ENCODE data around the gene WDR70. TPM values are rescaled to one million over a fixed set of nuclear protein-coding genes. Genes with fewer than 3 reads are reported as not detected.

The WDR70 gene
- total and polyA plus RNA-seq, 2 of the 8 experiments (the other 6 are each of a cell fraction or from before 2014, with no cell fraction given), result 10.6 to 37.4 TPM

GRCh38 chr5:37792975-37793631 lies 414.0 kb downstream of the WDR70 start:
- Histone ChIP-seq H4K8ac (ENCODE audit: extremely low read depth, insufficient read depth, low read length) (no peak overlapping the region), H2BK20ac (ENCODE audit: low read length) (no peak overlapping the region), H2AFZ (ENCODE audit: low read length) (no peak overlapping the region), H2BK15ac (ENCODE audit: low read length) (no peak overlapping the region), H2BK5ac (ENCODE audit: low read depth, low read length) (no peak overlapping the region), H3K79me2 (ENCODE audit: control insufficient read depth in 1 of 2, insufficient read depth in 2 of 2, low read length in 2 of 2) (no peaks in the 10 kb centered on the region), H3K4ac (replicated peaks; ENCODE audit: insufficient read length, low read depth, low read length) (no peak overlapping the region), H3K27ac (ENCODE audit: low read depth, low read length) (no peak overlapping the region), H3K79me1 (ENCODE audit: low read depth, low read length) (no peaks in the 10 kb centered on the region), H3K56ac (replicated peaks; ENCODE audit: insufficient read length, low read depth, low read length) (no peak overlapping the region), H4K5ac (ENCODE audit: insufficient read length, low read depth, low read length) (no peak overlapping the region), H2BK12ac (ENCODE audit: low read depth, low read length) (no peak overlapping the region), H3K14ac (ENCODE audit: insufficient read length) (no peak overlapping the region), H3K23me2 (ENCODE audit: low read depth, low read length) (no peaks in the 10 kb centered on the region), H3K18ac (ENCODE audit: extremely low read depth, low read length) (no peak overlapping the region), H4K91ac (replicated peaks; ENCODE audit: insufficient read length, low read length) (no peak overlapping the region), H2AK5ac (ENCODE audit: low read depth, low read length) (no peak overlapping the region), H3K4me1 (replicated peaks in 1 of 4; ENCODE audit: control insufficient read depth in 3 of 4, insufficient read depth in 4 of 4, low read length in 3 of 4) (no peaks in the 10 kb centered on the region), H3K4me3 (ENCODE audit: extremely low read depth in 1 of 4, insufficient read depth in 2 of 4, low read depth in 3 of 4, low read length in 4 of 4) (no peak overlapping the region), H3K23ac (ENCODE audit: insufficient read length) (no peak overlapping the region), H3K36me3 (ENCODE audit: control insufficient read depth in 2 of 4, insufficient read depth in 4 of 4, low read length in 3 of 4) (no peaks in the 10 kb centered on the region), H2BK120ac (replicated peaks; ENCODE audit: low read depth, low read length) (no peak overlapping the region), H3K4me2 (ENCODE audit: insufficient read depth in 1 of 2, low read depth in 2 of 2, low read length in 2 of 2) (no peak overlapping the region), H3K27me3 (replicated peaks in 1 of 4; ENCODE audit: control insufficient read depth in 3 of 4, extremely low read depth in 1 of 4, insufficient read depth in 3 of 4, low read length in 3 of 4) (no peaks in the 10 kb centered on the region), H4K20me1 (replicated peaks in 1 of 2; ENCODE audit: control insufficient read depth in 1 of 2, insufficient read depth in 2 of 2, low read length in 2 of 2) (no peaks in the 10 kb centered on the region), H3K9ac (replicated peaks in 1 of 4; ENCODE audit: extremely low read depth in 1 of 4, low read depth in 3 of 4, low read length in 3 of 4) (no peak overlapping the region), H3K9me3 (ENCODE audit: insufficient read depth in 2 of 2, low read depth in 1 of 2, low read length in 1 of 2) (0 out of 4 replicates have a peak, but pooled peaks cover 0 to 9% of the 10 kb centered on the region in 2 experiments)
- POLR2A ChIA-PET (ENCODE audit: partially characterized antibody), result no interaction called here
- no peak for FAIRE-seq
- no peak for DNase-seq (ENCODE audit: low read depth in 1 of 2, low spot score in 2 of 2)
- CTCF ChIA-PET (ENCODE audit: partially characterized antibody), result interaction anchor here (1.2 to 1.3 kb wide), 2 partner anchors 16 to 65 kb away, joined by 3 read pairs; no protein-coding TSS in a partner anchor
- WGBS, 2 experiments (ENCODE audit: extremely low coverage in 1 of 2, insufficient coverage in 1 of 2, insufficient read length in 1 of 2, insufficient replicate concordance in 2 of 2, low coverage in 1 of 2, low lambda C conversion rate in 2 of 2, missing lambda C conversion rate in 1 of 2), result 89% methylated on average over 2 of the region's 2 CpGs; no CpG with 5 or more reads in 1 of the 2 experiments
- no peak for TF ChIP-seq CTBP2 (IDR thresholded peaks at IDR 0.05; ENCODE audit: borderline replicate concordance, insufficient read depth, insufficient read length, low read length)
- TF ChIP-seq RBBP5 (IDR thresholded peaks at IDR 0.05; ENCODE audit: borderline replicate concordance, low read depth, low read length), result no peak
- TF ChIP-seq TAF1 (IDR thresholded peaks at IDR 0.05; ENCODE audit: low read depth, low read length), result no peak
- TF ChIP-seq CBX5 (IDR thresholded peaks at IDR 0.05; ENCODE audit: low read depth, low read length), result no peak
- TF ChIP-seq EP300 (IDR thresholded peaks at IDR 0.05; ENCODE audit: borderline replicate concordance in 1 of 2, low read depth in 2 of 2, low read length in 2 of 2), result no peak
- TF ChIP-seq BRCA1 (IDR thresholded peaks at IDR 0.05; ENCODE audit: low read depth, low read length), result no peak
- no peak for TF ChIP-seq SRF (IDR thresholded peaks at IDR 0.05; ENCODE audit: low read depth, low read length)
- no peak for TF ChIP-seq PHF8 (conservative IDR thresholded peaks at IDR 0.05; ENCODE audit: low read depth, low read length)
- no peak for TF ChIP-seq KDM5A (IDR thresholded peaks at IDR 0.05; ENCODE audit: low read length)
- no peak for TF ChIP-seq SIX5 (IDR thresholded peaks at IDR 0.05; ENCODE audit: low read depth, low read length)
- no peak for TF ChIP-seq JUN (IDR thresholded peaks at IDR 0.05; ENCODE audit: low read depth, low read length)
- no peak for TF ChIP-seq HDAC2 (IDR thresholded peaks at IDR 0.05; ENCODE audit: borderline replicate concordance in 1 of 2, low read depth in 2 of 2, low read length in 2 of 2)
- TF ChIP-seq HDAC6 (IDR thresholded peaks at IDR 0.05; ENCODE audit: low read depth, low read length), result no peak
